A673 (cell line): Measurements from ENCODE around the gene ZC2HC1C. TPM values are rescaled to one million over a fixed set of nuclear protein-coding genes. Genes with fewer than 3 reads are reported as not detected.

Experiments
- BruUV-seq: library from RNA; stranded (reverse); fragments of 400-500 nt; replicated peaks from 2 replicates; lab custom pipeline; 2021; lab: Mats Ljungman, UMichigan
- CTCF ChIA-PET: fragments of 300-600 bp; sonication (Branson Sonifier 250); formaldehyde crosslinking; loops from one replicate; lab custom pipeline; 2022; ENCODE audit warnings: antibody characterized with exemption; lab: Charles Lee
- POLR2A ChIA-PET: fragments of 300-600 bp; sonication (Branson Sonifier 250); formaldehyde crosslinking; loops from one replicate; lab custom pipeline; 2022; ENCODE audit warnings: antibody characterized with exemption; ENCODE audit not compliant: low non-redundant PET; lab: Charles Lee
- DNase-seq: peaks from one replicate; pipeline ENCODE4 v3.0.0-alpha.2; 2015; ENCODE audit warnings: low spot score
- H3K27ac ChIP-seq: fragments of 200-600 bp; sonication (generic); 2 replicates; pipeline ENCODE4 v1.5.1; 2016; ENCODE audit warnings: mixed run types, low read depth, mild to moderate bottlenecking, mixed read lengths, antibody characterized with exemption, low read length; ENCODE audit not compliant: poor library complexity, severe bottlenecking
- H3K27me3 ChIP-seq: fragments of 200-600 bp; sonication (generic); replicated peaks from 2 replicates; pipeline ENCODE4 v1.6.1; 2017; ENCODE audit warnings: mixed run types, low read depth, mild to moderate bottlenecking, mixed read lengths, antibody characterized with exemption, low read length; ENCODE audit not compliant: insufficient read depth, poor library complexity
- H3K36me3 ChIP-seq: fragments of 200-600 bp; sonication (generic); 2 replicates; pipeline ENCODE4 v1.6.1; 2016; ENCODE audit warnings: mixed run types, mild to moderate bottlenecking, mixed read lengths, antibody characterized with exemption, low read length; ENCODE audit not compliant: insufficient read depth, poor library complexity, severe bottlenecking
- H3K4me1 ChIP-seq: fragments of 200-600 bp; sonication (generic); 2 replicates; pipeline ENCODE4 v1.6.1; 2017; ENCODE audit warnings: mixed run types, mild to moderate bottlenecking, mixed read lengths, antibody characterized with exemption, low read length; ENCODE audit not compliant: insufficient read depth, poor library complexity, severe bottlenecking
- H3K4me3 ChIP-seq: fragments of 200-600 bp; sonication (generic); 2 replicates; pipeline ENCODE4 v1.5.1; 2016; ENCODE audit warnings: low read depth, mixed run types, mild to moderate bottlenecking, mixed read lengths, low read length; ENCODE audit not compliant: poor library complexity, severe bottlenecking
- H3K9me3 ChIP-seq: fragments of 200-600 bp; sonication (generic); 2 replicates; pipeline ENCODE4 v1.6.1; 2016; ENCODE audit warnings: mixed run types, low read depth, mild to moderate bottlenecking, mixed read lengths, antibody characterized with exemption, low read length; ENCODE audit not compliant: poor library complexity, severe bottlenecking
- EZH2 ChIP-seq: fragments of 200-600 bp; sonication (generic); IDR thresholded peaks from 2 replicates; pipeline ENCODE4 v1.6.1; 2017; ENCODE audit warnings: borderline replicate concordance, low read depth, mild to moderate bottlenecking, mixed read lengths, antibody characterized with exemption, low read length; ENCODE audit not compliant: poor library complexity, severe bottlenecking
- intact Hi-C: fragments of 100-400 bp; cut with micrococcal nuclease; formaldehyde crosslinking; loops from one replicate; pipeline ENCODE4 v1.10.0; 2022; ENCODE audit not compliant: unreplicated experiment
- total RNA-seq: library from RNA; stranded (reverse); gene quantifications from 2 replicates; pipeline ENCODE4 v1.2.3, GENCODE V29; 2021
- TF ChIP-seq, protein P1 (sequence below): fragments of 300-800, 200-600 bp; sonication (generic); conservative IDR thresholded peaks from 2 replicates; pipeline ENCODE4 v1.5.1; 2017; ENCODE audit warnings: low read depth, mild to moderate bottlenecking, antibody characterized with exemption, low read length, moderate library complexity, mixed read lengths

Gene ZC2HC1C
- total RNA-seq, 1 experiment from 2014 or later: 1.0 TPM

- POLR2A ChIA-PET: no interaction called here
- DNase-seq: no peak
- Histone ChIP-seq H3K4me3 (no peak overlapping the region), H3K27me3 (no peaks in the 10 kb centered on the region), H3K36me3 (peaks cover 45% of the 10 kb centered on the region), H3K4me1 (no peaks in the 10 kb centered on the region), H3K9me3 (no peaks in the 10 kb centered on the region), H3K27ac (no peak overlapping the region)
- intact Hi-C loops: loop anchor here (10.0 kb wide), 1 partner anchor 490 kb away; no protein-coding TSS in a partner anchor
- TF ChIP-seq, protein P1, sequence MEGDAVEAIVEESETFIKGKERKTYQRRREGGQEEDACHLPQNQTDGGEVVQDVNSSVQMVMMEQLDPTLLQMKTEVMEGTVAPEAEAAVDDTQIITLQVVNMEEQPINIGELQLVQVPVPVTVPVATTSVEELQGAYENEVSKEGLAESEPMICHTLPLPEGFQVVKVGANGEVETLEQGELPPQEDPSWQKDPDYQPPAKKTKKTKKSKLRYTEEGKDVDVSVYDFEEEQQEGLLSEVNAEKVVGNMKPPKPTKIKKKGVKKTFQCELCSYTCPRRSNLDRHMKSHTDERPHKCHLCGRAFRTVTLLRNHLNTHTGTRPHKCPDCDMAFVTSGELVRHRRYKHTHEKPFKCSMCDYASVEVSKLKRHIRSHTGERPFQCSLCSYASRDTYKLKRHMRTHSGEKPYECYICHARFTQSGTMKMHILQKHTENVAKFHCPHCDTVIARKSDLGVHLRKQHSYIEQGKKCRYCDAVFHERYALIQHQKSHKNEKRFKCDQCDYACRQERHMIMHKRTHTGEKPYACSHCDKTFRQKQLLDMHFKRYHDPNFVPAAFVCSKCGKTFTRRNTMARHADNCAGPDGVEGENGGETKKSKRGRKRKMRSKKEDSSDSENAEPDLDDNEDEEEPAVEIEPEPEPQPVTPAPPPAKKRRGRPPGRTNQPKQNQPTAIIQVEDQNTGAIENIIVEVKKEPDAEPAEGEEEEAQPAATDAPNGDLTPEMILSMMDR: no peak
- CTCF ChIA-PET: no interaction called here
- no TSS peak for BruUV-seq
These were observed 25.5 kb downstream of the ZC2HC1C start for GRCh38 chr14:75094896-75095295.

DNA sequence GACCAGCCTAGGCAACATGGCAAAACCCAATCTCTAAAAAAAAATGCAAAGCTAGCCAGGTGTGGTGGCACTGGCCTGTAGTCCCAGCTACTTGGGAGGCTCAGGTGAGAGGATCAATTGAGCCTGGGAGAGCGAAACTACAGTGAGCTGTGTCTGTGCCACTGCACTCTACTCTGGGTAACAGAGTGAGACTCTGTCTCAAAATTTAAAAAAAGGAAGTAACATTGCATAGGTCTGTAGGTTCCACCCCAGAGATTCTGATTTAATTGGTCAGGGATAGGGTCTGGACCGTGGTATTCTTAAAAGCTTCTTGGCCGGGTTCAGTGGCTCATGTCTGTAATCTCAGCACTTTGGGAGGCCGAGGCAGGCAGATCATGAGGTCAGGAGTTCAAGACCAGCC, 26.2 kb downstream of the ZC2HC1C start:
- CTCF ChIA-PET: no interaction called here
- Histone ChIP-seq H3K4me3 (no peak overlapping the region), H3K27me3 (no peaks in the 10 kb centered on the region), H3K27ac (no peak overlapping the region), H3K36me3 (peaks cover 48% of the 10 kb centered on the region), H3K4me1 (no peaks in the 10 kb centered on the region), H3K9me3 (no peaks in the 10 kb centered on the region)
- intact Hi-C loops: loop anchor here (10.0 kb wide), 1 partner anchor 491 kb away; no protein-coding TSS in a partner anchor
- no TSS peak for BruUV-seq
- POLR2A ChIA-PET: interaction anchor here (0.7 kb wide), 1 partner anchor 66 kb away, joined by 21 read pairs; no protein-coding TSS in a partner anchor
- DNase-seq: no peak
- TF ChIP-seq, protein P1: no peak
- no peak for TF ChIP-seq EZH2

DNA sequence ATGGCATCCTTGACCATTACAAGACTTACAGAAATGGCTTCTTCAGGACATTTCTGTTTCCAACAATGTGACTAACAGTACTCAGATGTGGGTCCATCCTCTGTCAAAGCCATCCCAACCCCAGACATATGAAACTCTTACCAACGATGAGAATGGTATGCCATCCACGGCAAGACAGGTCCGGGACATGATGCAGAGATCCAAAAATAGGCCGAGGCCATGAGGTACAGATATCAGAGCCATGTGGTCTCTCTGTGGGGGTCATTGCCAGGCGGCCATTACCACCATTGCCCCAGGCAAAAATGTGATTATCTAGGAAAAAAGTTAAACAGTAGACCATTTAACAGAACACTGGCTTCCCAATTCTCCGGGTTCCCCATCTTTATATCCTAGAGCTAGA, 27.5 kb downstream of the ZC2HC1C start:
- H3K27ac ChIP-seq: no peak overlapping the region
- POLR2A ChIA-PET: no interaction called here
- CTCF ChIA-PET: no interaction called here

More for the DNA sequence above, 27.5 kb downstream of the ZC2HC1C start:
- no peaks in the 10 kb centered on the region for H3K9me3 ChIP-seq
- TF ChIP-seq, protein P1: no peak
- TF ChIP-seq EZH2: no peak
- no peak for DNase-seq
- H3K4me3 ChIP-seq: no peak overlapping the region
- BruUV-seq: no TSS peak
- no peaks in the 10 kb centered on the region for H3K4me1 ChIP-seq
- peaks cover 56% of the 10 kb centered on the region for H3K36me3 ChIP-seq
- intact Hi-C loops: loop anchor here (10.0 kb wide), 1 partner anchor 492 kb away; no protein-coding TSS in a partner anchor
- no peaks in the 10 kb centered on the region for H3K27me3 ChIP-seq
